Spleen (tissue), 7 donors: Measurements from ENCODE around the gene CAMK1D.

Experiments
- POLR2AphosphoS5 ChIP-seq, 3 donors: sonication (generic); formaldehyde crosslinking; IDR thresholded peaks; one replicate each; pipeline ENCODE4 v1.5.1; 2017; ENCODE audit warnings: antibody characterized with exemption in 3 of 3
- TF ChIP-seq, protein P1 (sequence below), 11 experiments: fragments of 200-600 bp in 7 of 11; fragments of 450-650 bp in 4 of 11; sonication (generic) in 4 of 11; IDR thresholded peaks in 8 of 11; conservative IDR thresholded peaks in 3 of 11; 1 replicate in 7 of 11; 2 replicates in 4 of 11; pipeline versions ENCODE4 v1.4.0 to v1.8.0; 2016 to 2021; ENCODE audit warnings: antibody characterized with exemption in 11 of 11, inconsistent platforms in 4 of 11, mild to moderate bottlenecking in 1 of 11
- donor health status: DM: no; HTN: no; CAD: no; lungs with moderate emphysema.
- donor health status: DM: no; HTN: no; CAD: no.
- donor health status: DM: no; HTN: no; CAD: no.

- TF ChIP-seq, protein P1, sequence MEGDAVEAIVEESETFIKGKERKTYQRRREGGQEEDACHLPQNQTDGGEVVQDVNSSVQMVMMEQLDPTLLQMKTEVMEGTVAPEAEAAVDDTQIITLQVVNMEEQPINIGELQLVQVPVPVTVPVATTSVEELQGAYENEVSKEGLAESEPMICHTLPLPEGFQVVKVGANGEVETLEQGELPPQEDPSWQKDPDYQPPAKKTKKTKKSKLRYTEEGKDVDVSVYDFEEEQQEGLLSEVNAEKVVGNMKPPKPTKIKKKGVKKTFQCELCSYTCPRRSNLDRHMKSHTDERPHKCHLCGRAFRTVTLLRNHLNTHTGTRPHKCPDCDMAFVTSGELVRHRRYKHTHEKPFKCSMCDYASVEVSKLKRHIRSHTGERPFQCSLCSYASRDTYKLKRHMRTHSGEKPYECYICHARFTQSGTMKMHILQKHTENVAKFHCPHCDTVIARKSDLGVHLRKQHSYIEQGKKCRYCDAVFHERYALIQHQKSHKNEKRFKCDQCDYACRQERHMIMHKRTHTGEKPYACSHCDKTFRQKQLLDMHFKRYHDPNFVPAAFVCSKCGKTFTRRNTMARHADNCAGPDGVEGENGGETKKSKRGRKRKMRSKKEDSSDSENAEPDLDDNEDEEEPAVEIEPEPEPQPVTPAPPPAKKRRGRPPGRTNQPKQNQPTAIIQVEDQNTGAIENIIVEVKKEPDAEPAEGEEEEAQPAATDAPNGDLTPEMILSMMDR (IDR thresholded peaks at IDR 0.05 in 8 of 11, conservative IDR thresholded peaks at IDR 0.05 in 3 of 11), result no peak
- TF ChIP-seq POLR2AphosphoS5 (IDR thresholded peaks at IDR 0.05), result no peak
Observed at GRCh38 chr10:12668634-12669033, 319.3 kb downstream of the CAMK1D start.
